CD4-positive, alpha-beta T cell treated with Interleukin-4 for 1 hour (primary cell): ENCODE results near the gene TSKU.

Experiments used
- DNase-seq, 2 donors: peaks; one replicate each; pipeline ENCODE4 v3.0.0-alpha.2; 2020 to 2022

TSKU gene

GRCh38 chr11:76753449-76753848, 29.7 kb upstream of the TSKU start:
- DNase-seq = no peak

- DNase-seq = no peak
Measured at GRCh38 chr11:76753950-76754349, 29.2 kb upstream of the TSKU start.

GRCh38 chr11:76756341-76756741, 26.8 kb upstream of the TSKU start:
- no peak for DNase-seq

GRCh38 chr11:76758311-76758710, 24.8 kb upstream of the TSKU start:
- DNase-seq = no peak

- DNase-seq = no peak
Measured at GRCh38 chr11:76759092-76759491, 24.1 kb upstream of the TSKU start.

GRCh38 chr11:76759517-76759916, 23.6 kb upstream of the TSKU start:
- DNase-seq = no peak

- no peak for DNase-seq
Measured at GRCh38 chr11:76760236-76760635, 22.9 kb upstream of the TSKU start.

- no peak for DNase-seq
Measured at GRCh38 chr11:76761718-76762355, 21.3 kb upstream of the TSKU start.

- no peak for DNase-seq
Measured at GRCh38 chr11:76762356-76762752, 20.8 kb upstream of the TSKU start.

- DNase-seq = no peak
Measured at GRCh38 chr11:76762867-76763572, 20.1 kb upstream of the TSKU start.

GRCh38 chr11:76763573-76764346, 19.4 kb upstream of the TSKU start:
- DNase-seq = no peak

- no peak for DNase-seq
Measured at GRCh38 chr11:76764941-76765665, 18.1 kb upstream of the TSKU start.

GRCh38 chr11:76765863-76766350, 17.2 kb upstream of the TSKU start:
- DNase-seq = no peak

- no peak for DNase-seq
Measured at GRCh38 chr11:76766521-76766920, 16.6 kb upstream of the TSKU start.

GRCh38 chr11:76767659-76768058, 15.5 kb upstream of the TSKU start:
- DNase-seq = no peak

- DNase-seq = peak; percentile 21 to 46
Measured at GRCh38 chr11:76768088-76768908, 14.9 kb upstream of the TSKU start.

- no peak for DNase-seq
Measured at GRCh38 chr11:76768909-76769560, 14.1 kb upstream of the TSKU start.

- no peak for DNase-seq
Measured at GRCh38 chr11:76769645-76770586, 13.2 kb upstream of the TSKU start.

GRCh38 chr11:76770642-76771445, 12.3 kb upstream of the TSKU start:
- DNase-seq = no peak
